ENCODE measurements around the gene DCST1.

Gene DCST1

GRCh38 chr1:155026588-155026987, 7.0 kb upstream of the DCST1 start:
- TF ChIP-seq, protein P1, sequence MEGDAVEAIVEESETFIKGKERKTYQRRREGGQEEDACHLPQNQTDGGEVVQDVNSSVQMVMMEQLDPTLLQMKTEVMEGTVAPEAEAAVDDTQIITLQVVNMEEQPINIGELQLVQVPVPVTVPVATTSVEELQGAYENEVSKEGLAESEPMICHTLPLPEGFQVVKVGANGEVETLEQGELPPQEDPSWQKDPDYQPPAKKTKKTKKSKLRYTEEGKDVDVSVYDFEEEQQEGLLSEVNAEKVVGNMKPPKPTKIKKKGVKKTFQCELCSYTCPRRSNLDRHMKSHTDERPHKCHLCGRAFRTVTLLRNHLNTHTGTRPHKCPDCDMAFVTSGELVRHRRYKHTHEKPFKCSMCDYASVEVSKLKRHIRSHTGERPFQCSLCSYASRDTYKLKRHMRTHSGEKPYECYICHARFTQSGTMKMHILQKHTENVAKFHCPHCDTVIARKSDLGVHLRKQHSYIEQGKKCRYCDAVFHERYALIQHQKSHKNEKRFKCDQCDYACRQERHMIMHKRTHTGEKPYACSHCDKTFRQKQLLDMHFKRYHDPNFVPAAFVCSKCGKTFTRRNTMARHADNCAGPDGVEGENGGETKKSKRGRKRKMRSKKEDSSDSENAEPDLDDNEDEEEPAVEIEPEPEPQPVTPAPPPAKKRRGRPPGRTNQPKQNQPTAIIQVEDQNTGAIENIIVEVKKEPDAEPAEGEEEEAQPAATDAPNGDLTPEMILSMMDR (IDR thresholded peaks at IDR 0.05): no peak

- TF ChIP-seq, protein P1 (IDR thresholded peaks at IDR 0.05): no peak
Measured at GRCh38 chr1:155029513-155030242, 3.9 kb upstream of the DCST1 start.

GRCh38 chr1:155030243-155030795, 3.3 kb upstream of the DCST1 start:
- TF ChIP-seq, protein P1 (IDR thresholded peaks at IDR 0.05): no peak

GRCh38 chr1:155030899-155031298, 2.7 kb upstream of the DCST1 start:
- TF ChIP-seq, protein P1 (IDR thresholded peaks at IDR 0.05): no peak

DNA sequence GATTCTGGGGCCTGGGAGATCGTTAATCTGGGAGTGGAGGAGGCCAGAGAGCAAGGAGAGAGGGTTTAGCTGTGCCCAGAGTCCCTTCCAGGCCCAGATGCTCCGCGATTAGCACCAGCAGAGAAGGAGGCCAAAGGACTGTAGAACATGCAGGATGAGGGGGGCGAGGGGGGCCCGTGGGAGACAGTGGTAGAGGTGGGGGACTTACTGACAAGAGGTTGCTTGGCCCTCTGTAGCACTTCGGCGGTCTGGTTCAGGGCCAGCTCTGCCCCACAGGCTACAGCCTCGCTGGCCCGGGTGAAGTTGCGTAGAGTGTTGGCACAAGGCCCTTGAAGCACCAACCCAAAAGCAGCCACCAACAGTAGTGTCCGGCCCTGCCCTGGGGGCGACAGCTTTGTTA, 738 bp upstream of the DCST1 start:
- TF ChIP-seq, protein P1 (IDR thresholded peaks at IDR 0.05): no peak

- TF ChIP-seq, protein P1 (IDR thresholded peaks at IDR 0.05): no peak
Measured at GRCh38 chr1:155034318-155035208, 939 bp downstream of the DCST1 start.

- TF ChIP-seq, protein P1 (IDR thresholded peaks at IDR 0.05): no peak
Measured at GRCh38 chr1:155035936-155036335, 2.3 kb downstream of the DCST1 start.

Measured in LNCAP (cell line).